Activated CD4-positive, alpha-beta T cell treated with anti-CD3 and anti-CD28 coated beads, Interleukin-2, amount 50 U/mL, for 1 hour (primary cell): Measurements from ENCODE around the gene DNAH10.

Source experiments
- DNase-seq: peaks from one replicate; pipeline ENCODE4 v3.0.0-alpha.2; 2020

The DNAH10 gene, protein sequence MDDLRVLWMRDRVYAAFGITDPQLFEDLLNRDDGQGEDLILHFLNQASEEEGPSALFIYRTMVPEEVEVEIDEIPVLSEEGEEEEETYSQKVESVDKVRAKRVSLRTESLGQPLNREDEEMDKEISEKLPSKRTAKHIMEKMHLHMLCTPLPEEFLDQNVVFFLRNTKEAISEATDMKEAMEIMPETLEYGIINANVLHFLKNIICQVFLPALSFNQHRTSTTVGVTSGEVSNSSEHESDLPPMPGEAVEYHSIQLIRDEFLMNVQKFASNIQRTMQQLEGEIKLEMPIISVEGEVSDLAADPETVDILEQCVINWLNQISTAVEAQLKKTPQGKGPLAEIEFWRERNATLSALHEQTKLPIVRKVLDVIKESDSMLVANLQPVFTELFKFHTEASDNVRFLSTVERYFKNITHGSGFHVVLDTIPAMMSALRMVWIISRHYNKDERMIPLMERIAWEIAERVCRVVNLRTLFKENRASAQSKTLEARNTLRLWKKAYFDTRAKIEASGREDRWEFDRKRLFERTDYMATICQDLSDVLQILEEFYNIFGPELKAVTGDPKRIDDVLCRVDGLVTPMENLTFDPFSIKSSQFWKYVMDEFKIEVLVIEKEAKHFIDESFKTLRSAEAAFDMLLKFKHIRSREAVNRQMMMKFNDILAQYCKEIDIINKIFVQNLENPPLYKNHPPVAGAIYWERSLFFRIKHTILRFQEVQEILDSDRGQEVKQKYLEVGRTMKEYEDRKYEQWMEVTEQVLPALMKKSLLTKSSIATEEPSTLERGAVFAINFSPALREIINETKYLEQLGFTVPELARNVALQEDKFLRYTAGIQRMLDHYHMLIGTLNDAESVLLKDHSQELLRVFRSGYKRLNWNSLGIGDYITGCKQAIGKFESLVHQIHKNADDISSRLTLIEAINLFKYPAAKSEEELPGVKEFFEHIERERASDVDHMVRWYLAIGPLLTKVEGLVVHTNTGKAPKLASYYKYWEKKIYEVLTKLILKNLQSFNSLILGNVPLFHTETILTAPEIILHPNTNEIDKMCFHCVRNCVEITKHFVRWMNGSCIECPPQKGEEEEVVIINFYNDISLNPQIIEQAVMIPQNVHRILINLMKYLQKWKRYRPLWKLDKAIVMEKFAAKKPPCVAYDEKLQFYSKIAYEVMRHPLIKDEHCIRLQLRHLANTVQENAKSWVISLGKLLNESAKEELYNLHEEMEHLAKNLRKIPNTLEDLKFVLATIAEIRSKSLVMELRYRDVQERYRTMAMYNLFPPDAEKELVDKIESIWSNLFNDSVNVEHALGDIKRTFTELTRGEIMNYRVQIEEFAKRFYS (N-terminal part only)

DNA sequence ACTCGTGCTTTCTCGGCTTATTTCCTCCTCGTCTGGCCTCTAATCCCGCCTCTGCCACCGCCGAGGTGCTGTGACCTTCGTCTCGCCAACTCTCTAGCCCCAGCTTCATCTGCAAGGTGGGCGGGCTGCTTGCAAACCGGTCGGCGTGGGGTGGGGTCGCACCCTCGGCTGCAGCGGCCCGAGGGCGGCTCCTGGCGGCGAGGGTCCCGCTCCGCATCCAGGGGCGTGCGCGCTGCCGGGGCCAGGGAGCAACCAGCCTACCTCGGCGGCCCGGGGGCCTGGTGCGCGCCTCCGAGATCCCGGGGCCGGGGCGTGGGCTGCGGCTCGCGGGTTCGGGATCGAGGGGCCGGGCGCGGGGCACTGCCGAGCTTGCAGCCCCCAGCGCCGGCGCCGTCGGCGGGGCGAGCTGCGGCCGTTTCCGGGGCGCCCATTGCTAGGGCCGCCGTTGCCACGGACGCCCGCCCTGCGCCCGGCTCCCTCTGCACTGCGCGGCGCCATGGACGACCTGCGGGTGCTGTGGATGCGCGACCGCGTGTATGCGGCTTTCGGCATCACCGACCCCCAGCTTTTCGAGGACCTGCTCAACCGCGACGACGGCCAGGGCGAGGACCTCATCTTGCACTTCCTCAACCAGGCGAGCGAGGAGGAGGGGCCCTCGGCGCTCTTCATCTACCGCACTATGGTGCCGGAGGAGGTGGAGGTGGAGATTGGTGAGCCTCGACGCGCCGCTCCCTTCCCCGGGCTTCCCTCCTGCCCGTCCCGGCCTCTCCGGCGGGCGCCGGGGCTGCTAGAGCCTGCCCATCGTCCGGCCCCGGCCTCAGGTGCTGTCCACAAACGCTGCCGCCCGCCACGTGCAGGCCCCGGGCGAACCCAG is at the start of gene DNAH10:
Gene DNAH10 (plus strand): TSS at position 461 of the 874 bp plus-strand sequence. CDS start 36 bp downstream, at position 497.
- peak; percentile 13 for DNase-seq

DNA sequence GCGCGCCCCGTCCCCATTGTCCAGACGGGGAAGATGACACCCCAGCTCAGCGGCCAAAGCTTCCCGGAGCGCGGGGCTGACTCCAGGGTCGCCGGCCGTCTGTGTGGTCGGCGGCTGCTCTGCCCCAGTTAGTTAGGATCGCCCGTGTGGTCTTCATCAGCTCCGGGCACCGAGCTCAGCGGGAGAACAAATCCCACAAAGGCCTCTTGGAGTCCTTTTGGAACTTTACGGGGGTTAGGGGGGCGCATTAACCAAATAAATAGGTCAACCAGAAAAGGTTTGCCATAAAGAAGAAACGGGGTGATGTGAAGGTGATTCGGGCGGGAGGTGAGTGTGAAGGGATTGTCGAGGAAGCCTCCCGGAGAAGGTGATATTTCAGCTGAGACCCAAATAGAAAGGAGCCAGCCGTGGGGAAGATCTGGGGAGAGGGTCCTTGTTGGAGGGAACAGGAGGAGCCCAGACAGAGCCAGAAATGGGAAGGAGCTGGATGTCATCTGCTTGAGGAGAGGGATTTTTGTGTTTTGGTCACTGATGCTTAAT is 49.3 kb upstream of the DNAH10 start:
- DNase-seq: no peak

DNA sequence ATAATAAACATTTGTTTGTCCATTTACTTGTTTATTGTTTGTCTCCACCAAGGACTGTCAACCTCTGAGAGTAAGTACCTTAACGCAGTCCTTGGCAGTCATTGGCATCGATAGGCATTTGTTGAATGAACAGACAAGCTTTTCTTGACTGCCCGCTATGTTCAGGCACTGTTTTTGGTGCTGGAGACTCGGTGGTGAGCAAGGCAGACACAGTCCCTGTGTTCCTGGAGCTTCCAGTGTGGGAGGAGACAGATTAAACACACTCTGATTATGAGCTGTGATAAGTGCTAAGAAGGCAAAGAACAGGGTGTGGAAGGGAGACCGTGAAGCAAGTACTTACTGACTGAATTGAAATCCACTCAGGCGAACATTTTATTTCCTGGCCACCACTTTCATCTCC is 48.7 kb upstream of the DNAH10 start:
- no peak for DNase-seq

DNA sequence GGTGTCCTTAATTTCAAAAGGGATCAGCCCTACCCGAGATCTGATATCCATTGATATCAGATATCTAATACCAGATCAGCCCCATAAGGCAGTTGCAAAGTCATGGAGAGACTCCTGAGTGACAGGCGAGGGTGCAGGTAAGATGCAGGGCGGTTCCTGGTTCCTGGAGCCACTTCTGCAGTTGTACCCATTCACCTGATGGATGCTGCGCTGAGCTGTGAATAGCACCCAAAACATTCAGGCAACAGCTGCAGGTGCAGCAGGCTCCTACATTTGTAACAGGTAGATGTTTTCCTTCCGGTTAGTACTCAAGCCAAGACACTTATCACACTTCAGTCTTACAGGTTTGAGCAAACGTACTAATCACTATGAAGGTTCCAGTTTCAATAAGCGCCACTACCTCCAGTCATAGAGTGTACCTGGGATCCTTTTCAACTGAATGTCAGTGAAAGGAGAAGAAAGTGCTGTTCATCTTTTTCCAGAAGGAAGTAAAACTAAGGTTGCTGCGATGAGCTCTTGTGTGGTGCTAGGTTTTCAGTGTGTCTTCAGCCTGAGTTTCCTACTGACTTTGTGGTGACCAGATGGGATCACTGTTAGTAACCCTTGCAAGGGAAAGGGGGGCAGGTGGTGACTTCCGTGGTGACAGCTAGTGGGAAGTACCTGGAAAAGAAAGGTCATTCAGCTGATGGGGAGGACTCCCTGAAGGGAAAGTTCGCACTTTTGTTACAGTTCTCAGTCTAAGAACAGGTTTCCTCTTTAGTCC is 48.1 kb upstream of the DNAH10 start:
- DNase-seq: no peak

DNA sequence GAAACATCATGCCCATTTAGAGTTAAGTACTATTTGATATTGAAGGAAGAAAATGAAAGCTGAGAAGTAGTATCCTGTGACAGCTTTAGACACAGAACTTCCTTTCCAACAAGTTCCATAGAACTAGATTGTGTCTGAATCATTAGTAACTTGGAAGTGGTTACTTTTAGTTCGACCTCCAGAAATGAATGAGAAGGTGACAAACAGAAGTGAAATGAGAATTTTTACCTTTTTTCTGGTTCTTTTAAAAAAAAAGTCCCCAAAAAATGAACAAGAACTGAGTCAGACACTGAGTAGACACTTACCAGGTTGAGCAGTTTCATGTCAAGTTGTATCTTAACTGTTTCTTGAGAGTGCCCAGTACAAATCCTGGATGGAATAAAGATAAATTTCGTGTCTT is 46.9 kb upstream of the DNAH10 start:
- no peak for DNase-seq

DNA sequence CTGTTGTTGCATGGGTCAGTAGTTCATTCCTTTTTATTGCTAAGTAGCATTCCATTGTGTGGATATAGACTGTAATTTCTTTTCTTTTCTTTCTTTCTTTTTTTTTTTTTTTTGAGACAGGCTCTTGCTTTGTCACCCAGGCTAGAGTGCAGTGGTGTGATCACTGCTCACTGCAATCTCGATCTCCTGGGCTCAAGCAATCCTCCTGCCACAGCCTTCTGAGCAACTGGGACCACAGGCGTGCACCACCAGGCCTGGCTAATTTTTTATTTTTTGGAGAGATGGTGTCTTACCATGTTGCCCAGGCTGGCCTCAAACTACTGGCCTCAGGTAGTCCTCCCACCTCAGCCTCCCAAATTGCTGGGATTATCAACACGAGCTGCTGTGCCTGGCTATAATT is 44.8 kb upstream of the DNAH10 start:
- DNase-seq: no peak

DNA sequence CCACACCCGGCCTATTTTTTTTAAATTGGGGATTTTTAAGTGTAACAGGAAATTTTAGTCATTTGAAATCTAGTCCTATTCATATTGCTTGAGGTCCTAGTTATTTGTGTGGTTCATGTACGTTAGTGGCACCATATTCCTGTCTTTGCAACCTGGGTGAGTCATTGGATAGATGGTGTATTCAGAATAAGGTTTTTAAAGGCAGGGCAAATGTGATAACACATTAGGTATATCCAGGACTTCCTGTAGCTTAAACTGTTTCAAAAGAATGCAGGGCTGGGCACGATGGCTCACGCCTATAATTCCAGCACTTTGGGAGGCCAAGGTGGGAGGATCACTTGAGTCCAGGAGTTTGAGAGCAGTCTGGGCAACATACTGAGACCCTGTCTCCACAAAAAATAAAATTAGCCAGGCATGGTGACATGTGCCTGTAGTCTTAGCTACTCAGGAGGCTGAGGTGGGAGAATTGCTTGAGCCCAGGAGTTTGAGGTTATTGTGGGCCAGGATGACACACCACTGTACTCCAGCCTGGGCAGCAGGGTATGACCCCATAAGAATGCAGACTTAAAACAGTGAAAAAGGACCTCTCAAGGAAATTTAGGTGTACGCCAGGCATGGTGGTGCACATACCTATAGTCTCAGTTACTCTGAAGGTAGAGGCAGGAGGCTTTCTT is 41.8 kb upstream of the DNAH10 start:
- no peak for DNase-seq

DNA sequence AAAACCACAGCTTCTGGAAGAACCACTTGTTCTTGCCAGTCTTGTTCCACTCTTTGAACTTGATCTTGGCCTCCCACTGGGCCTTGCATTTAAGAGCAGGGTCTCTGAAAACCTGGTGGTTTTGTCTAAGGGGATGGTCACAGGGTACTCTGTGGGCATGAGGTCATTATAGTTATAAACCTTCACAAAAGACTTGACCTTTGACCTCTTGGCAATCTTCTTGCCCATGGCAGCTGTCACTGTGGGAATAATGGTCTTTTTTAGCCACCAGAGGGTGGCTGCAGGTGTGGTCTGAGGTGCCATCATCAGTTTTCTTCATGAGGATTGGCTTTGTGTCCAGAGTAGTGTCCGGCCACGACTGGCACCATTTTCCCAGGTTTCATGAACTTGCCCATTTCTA is 40.9 kb upstream of the DNAH10 start:
- DNase-seq: no peak

DNA sequence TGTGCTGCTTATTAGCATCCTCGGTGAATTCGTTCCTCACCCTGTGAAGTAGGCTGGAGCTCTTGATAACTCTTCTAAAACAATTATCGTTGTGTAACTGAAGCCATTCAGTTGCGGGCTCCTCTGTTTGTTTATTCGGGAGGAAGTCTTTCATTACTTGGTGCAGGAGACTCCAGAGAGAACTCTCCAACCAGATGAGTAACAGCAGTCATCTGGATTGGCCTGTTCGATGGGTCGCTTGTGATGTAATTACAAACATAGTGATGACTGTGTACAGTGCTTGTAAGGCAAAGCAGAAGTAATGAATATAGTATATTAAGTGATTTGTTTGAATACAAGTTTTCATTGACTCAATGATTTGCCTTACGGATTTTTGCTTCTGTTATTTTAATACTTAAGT is 39.1 kb upstream of the DNAH10 start:
- no peak for DNase-seq

DNA sequence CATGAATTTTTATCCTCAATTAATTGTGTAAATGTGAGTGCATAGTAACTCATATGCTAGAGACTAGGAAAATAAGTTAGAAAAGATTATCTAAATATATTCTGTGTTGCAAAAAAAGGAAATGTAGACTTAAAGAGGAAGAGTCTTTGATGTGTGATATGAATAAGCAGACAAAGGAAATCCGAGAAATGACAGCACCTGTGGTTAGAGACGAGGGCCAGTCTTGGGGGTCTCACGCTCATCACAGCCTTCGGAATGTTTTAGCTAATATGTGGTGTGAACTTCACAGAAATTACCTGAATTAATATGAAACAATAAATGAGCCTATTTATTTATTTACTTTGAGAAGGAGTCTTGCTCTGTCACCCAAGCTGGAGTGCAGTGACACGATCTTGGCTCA is 38.3 kb upstream of the DNAH10 start:
- DNase-seq: no peak

DNA sequence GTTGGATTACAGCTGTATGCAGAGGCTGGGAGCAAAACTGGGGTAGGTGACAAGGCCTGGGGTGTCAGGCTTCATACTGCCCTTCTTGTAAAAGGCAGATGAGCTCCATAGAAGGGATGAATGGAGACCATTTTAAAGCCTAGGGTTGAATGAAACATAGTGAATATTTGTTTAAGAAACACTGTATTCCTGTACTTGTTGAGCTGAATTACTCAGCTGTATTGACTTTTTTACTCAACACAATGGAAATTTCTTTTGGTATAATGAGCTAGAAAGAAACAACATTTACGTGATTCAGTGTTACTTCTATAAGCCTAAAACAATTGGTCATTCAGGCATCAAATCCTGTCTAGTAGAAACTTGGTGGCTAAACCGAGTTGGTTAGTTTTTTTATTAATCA is 35.9 kb upstream of the DNAH10 start:
- DNase-seq: no peak

DNA sequence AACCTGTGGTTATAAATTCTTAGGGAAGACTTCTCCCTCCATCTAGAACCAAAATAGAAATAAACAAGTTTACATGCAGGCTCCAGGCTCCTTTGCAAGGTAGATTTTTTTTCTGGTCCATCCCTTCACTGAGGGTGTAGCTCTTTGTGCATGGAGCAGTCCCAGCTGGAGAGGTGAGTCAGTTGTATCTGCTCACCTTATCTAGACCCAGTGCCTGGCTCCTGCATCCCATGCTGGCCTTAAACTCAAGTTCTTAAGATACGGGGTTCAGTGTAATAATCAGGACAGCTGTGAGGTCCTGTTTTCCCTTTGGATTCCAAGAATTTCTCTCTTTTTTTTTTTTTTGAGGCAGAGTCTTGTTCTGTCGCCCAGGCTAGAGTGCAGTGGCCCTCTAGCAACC is 35.1 kb upstream of the DNAH10 start:
- DNase-seq: no peak

DNA sequence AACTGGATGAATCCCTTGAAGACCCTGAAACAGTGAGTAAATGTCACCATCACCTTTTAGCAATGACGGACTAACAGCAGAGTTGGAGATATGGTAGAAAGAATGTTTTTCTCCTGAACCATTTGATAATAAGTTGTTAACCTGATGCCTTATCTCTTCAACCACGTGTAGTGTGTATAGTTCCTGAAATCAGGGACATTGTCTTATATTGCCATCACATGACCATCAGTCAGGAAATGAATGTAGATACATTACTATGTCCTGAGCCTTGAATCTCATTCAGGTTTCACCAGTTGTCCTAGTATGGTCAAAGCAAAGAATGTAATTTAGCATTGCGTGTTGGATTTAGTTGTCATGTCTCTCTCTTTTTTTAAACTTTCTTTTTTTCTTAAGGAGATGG is 34.2 kb upstream of the DNAH10 start:
- no peak for DNase-seq

DNA sequence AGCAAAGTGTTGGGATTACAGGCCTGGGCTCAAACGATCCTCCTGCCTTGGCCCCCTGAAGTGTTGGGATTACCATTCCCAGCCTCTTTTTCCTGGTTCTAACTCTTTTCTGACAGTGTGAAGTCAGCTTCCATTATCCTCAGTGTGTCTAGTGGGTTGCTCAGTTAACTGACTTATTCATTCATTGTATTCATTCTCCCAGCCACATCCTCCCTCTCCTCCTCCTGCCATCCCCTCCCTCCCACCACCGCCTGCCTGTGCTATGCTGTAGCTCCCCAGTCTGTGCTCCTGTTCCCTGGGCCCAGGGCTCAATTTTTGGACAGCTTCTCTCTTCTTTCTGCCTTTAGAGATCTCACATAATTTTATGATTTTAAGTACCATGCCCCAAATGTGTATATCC is 30.5 kb upstream of the DNAH10 start:
- DNase-seq: no peak

DNA sequence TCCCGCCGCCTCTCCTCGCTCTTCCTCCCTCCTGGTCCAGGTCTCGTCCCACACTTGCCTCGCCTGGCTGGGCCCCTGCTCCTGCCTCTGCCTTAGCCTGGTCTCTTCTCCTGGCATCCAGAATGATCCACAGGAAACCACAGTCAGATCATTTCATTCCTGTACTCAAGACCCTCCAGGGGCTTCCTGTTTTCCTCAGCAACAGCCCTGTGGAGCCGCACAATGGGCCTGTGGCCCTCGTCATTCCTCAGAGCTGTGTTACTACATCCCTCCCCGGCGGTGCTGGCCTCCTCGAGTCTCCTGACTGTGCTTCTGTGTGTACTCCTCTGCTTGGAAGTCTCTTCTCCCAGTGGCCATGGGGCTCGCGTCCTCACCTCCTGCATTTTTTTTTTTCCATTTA is 29.9 kb upstream of the DNAH10 start:
- DNase-seq: no peak

DNA sequence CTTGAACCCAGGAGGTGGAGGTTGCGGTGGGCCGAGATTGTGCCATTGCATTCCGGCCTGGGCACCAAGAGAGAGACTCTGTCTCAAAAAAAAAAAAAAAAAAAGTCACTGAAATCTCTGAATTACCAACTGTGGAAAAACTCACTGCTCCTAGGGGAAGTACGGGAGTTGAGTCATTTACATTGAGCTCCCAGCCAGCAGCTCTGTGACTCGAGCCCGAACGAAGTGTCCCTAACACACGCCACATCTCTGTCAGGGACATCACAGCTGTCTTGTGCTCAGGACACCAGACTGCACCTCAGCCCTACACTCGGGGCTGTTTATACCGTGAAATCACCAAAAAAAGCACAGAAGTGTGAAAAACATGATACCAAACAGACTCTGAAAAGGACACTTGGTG is 28.9 kb upstream of the DNAH10 start:
- no peak for DNase-seq

DNA sequence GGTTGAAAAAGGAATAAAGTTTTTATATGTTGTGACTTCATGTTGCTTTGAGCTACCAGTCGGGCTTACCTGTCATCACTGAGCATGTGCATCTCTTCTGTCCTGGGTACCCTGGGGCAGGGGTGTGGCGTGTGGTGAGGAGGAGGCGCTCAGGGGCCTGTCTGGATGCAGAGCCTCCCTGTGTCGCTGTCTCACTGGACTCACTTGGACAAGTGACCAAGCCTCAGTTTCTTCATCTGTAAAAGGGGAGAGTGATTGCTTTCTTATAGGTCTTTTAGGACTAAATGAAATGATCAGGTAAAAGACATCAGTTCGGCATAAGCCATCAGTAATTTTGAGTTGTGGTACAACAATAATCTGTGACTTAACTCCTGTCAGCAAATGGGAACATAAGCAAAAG is 27.8 kb upstream of the DNAH10 start:
- DNase-seq: no peak

DNA sequence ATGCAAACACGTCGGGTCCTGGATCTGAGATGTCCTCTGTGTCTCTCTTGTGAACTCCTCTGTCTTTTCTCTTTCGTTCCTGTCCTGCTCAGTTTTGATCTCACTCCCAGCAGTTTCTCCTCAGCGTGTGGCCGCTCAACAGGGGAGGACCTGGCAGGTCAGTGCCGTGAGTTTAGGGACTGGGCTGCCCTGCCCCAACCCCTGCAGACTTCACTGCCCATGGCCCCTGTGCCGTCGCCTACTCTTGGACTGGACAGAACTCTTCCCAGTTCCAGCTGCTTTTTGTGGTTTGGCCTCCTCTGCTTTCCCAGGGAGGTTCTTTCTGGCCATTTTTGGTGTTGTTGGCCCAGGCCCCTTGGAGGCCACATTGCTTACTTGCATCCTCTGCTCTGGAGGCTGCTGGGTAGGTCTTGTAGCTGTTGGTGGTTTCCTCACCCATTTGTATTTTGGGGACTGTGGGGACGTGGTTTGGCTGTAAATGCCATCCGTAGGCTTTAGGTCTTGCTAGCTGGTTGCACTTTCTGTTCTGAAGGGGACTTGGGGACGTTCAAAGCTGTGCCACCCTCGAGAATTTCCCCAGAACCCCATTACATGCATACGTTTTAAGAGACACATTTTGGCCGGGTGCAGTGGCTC is 20.0 kb upstream of the DNAH10 start:
- DNase-seq: no peak

DNA sequence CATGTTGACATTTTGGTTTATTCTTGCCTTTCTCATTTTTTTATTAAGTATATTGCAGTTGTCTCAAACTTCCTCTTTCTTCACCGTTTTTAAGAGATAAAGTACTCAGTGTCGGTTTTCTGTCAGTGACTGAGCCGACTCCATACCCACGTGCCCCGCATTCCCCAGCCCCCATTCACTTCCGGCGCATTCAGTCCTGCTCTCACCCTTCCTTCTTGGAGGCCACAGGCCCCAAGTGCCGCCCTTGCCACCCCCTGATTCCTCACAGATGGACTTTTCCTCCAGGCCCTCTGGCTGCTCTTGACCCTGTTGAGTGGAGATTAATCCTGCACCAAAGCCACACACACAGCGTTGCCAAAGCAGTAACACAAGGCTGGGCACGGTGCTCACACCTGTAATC is 19.1 kb upstream of the DNAH10 start:
- DNase-seq: no peak

DNA sequence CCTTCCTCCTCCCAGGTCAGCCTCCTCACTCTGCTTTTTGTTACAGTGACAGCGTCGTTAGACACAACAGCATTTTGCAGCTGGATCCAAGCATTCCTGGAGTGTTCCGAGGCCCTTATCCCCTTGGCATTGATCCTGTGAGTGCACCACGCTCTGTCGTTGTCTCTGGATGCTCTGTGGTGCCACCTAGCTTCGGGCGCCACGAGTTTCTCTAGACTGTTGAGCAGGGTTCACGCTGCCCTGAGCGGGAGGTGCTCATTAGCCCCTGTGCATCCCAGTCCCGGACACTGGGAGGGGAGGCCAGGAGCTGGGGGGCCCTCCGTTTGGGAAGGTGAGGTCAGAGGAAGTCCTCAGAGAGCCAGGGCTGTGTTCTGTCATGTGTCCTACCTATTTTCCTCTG is 17.3 kb upstream of the DNAH10 start:
- DNase-seq: no peak
